Measurements from ENCODE around the gene CARS2.
"Not testable (repeated sequence)": the region's sequence is repeated elsewhere in the genome, so short reads cannot be mapped to it uniquely, and the experiment has no call there.

The CARS2 gene

DNA sequence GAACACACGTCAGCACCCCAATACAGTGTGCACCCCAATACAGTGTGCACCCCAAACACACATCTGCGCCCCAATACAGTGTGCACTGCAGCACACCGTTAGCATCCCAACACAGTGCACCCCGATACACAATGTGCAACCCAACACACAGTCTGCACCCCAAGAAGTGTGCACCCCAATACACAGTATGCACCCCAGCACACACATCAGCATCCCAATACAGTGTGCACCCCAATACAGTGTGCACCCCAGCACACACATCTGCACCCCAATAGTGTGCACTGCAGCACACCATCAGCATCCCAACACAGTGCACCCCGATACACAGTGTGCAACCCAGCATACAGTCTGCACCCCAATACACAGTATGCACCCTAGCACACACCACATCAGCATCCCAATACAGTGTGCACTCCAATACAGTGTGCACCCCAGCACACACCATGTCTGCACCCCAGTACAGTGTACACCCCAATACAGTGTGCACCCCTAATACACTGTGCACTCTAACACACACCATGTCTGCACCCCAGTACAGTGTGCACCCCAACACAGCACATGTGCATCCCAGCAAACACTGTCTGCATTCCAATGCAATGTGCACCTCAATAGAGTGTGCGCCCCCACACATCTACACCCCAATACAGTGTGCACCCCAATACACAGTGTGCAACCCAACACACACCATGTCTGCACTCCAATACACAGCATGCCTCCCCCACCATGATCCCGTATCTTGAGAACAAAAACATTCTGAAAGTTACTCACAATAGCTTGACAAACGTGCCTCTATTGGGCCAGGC is 855 bp upstream of the CARS2 start:
- DNase-seq, result no peak

DNA sequence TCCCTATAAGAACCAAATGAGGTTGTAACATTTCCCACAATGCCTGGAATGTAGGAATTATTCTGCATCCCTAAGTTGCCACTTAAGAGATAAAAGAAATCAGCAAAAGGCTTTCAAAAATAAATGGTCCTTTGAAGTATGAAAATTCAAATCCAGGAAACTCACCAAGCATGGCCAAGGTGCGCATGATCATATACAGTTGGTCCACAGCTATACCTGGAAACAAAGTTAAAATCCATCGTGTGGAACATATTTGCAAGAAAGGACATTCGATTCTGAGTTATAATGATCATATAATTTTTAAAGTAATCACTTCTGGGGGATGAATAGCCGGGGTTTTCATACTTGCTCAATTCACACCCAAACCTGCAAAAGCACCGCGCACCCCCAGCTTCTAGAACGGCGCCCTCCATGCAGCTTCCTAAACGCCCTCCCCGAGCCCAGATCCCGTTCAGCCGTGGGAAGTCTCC is 525 bp downstream of the CARS2 start:
- no peak for DNase-seq

- no peak for DNase-seq
Measured at GRCh38 chr13:110702591-110703526, 3.1 kb downstream of the CARS2 start.

GRCh38 chr13:110702089-110702488 is 3.8 kb downstream of the CARS2 start:
- DNase-seq, result no peak

DNA sequence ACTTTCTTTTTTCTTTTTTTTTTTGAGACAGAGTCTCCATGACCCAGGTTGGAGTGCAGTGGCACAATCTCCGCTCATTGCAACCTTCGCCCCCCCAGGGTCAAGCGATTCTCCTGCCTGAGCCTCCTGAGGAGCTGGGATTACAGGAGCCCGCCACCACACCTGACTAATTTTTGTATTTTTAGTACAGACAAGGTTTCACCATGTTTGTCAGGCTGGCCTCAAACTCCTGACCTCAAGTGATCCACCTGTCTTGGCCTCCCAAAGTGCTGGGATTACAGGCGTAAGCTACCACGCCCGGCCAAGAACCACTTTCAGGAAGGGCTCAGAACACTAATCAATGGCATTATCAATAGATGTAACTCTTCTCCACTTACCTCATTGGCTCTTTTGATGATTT is 4.9 kb downstream of the CARS2 start:
- not testable (repeated sequence) for DNase-seq

DNA sequence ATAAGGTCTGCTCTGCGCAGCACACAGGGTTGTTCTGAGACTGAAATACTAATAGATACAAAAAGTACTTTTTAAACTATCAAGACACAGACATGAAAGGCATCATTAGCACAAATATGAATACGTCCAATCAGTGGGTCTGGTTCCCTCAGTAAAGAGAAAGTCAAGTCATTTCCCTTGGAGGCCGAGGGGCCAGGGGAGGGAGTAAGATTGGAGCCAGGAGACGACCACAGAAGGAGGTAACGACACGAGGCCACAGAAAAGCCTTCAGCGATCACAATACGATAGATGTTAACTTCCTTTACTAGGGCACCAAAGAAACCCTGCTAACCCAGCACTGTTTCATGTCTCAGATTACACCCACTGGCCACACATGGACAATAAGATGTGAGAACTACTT is 5.3 kb downstream of the CARS2 start:
- no peak for DNase-seq

DNA sequence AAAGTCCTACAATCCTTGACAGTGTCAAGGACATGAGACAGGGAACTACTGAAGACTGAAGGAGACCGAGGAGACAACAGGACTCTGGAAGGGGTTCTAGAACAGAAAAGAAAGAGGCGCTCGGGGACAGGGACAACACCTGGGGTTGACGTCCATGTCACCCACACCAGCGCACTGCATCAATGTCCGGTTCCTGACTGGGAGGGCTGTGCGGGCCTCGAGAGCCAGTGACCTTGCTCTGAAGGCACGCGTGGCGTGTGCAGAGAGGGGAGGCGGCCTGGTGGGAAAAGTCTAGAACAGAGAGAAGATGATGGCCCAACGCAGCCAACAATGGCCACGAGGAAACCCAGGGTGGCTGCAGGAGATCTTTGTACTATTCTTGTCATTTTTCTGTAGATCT is 5.7 kb downstream of the CARS2 start:
- DNase-seq, result no peak

DNA sequence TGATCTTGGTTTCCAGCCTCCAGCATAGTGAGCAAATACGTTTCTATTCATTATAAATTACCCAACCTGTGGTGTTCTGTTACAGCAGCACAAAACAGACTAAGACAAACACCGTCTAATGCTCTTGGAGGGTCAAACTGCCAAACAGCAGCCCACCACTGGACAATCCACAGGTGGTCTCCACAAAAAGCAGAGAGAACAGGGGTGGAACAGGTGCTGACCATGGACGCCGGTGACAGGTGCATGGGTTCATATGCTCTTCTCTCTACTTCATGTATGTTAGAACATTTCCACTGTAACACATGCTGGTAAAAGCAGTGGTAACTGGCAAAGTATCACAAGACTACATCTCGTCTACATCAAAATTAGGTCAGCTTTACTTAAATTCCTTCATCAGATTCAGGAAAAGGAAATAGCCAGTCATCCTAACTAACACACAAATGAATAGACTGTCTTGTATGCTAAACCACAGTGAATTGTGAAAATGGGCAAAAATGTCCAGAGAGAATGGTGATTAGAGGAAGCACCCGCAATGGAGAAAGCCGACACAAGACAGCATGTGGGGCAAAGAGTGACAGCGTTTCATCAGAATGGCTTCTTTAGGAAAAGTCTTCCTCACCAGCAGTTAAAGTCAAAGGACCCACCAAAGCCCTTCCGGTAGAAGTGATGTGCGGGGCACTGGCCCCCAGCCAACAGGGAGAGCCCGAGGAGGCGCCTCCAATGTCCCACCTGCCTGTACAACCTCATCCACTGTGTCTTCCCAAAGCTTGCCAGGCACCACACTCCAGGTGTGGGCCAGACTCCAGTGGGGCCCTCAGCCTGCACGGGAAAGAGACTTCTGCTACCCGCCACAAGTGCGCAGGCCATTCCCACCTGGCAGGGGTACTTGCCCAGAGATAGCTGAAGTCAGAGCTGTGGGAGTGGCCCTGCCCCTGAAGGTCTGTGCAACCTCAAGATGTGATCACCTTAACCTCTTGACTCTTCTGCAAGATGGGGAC is 6.5 kb downstream of the CARS2 start:
- DNase-seq, result no peak

DNA sequence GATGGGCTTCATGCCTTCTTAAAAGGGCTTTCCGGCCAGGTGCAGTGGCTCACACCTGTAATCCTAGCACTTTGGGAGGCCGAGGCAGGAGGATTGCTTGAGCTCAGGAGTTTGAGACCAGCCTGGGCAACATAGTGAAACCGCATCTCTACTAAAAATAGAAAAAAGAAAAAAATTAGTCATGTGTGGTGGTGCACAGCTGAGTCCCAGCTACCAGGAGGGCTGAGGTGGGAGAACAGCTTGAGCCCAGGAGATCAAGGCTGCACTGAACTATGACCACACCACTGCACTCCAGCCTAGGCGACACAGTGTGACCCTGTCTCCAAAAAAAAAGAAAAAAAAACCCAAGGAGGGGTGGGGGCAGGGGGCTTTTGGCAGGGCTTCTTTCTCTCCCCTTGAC is 7.2 kb downstream of the CARS2 start:
- no peak for DNase-seq

DNA sequence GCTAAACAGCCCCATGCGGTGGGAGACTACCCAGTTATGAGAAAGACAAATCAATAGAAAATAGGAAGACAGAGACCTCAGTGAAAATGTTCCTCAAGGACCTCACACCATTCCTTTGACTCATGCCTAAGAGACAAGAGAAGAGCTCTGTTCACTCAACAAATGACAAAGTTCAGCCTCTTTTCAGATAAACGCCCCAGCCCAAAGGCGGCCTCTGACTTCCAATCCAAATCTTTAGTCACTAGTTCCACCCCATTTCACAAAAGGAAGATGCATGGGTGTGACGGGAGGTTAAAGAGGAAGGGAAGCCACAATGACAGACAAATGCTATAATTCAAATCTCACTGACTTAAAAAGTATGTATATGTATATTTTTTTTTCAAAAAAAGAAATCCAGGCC is 8.1 kb downstream of the CARS2 start:
- DNase-seq, result no peak

GRCh38 chr13:110696776-110697175 is 9.1 kb downstream of the CARS2 start:
- DNase-seq, result no peak

DNA sequence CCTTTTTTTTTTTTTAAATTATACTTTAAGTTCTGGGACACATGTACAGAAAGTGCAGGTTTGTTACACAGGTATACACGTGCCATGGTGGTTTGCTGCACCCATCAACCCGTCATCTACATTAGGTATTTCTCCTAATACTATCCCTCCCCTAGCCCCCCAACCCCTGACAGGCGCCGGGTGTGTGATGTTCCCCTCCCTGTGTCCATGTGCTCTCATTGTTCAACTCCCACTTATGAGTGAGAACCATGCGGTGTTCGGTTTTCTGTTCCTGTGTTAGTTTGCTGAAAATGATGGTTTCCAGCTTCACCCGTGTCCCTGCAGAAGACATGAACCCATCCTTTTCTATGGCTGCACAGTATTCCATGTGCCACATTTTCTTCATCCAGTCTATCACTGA is 10.1 kb downstream of the CARS2 start:
- DNase-seq, result not testable (repeated sequence)

- DNase-seq, result no peak
Measured at GRCh38 chr13:110690516-110690915, 15.4 kb downstream of the CARS2 start.

DNA sequence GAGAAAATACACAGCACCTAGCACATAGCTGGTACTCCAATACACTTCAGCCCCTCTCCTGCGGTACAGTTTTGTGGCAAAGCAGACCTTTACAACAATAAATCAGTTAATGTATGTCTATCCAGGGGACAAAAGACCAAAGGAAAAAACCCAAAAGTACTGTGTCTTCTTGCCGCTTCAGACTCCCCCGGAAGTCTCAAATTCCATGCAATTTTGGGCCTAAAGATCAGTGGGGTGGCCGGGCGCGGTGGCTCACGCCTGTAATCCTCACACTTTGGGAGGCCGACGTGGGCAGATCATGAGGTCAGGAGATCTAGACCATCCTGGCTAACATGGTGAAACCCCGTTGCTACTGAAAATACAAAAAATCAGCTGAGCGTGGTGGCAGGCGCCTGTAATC is 16.2 kb downstream of the CARS2 start:
- DNase-seq, result no peak

DNA sequence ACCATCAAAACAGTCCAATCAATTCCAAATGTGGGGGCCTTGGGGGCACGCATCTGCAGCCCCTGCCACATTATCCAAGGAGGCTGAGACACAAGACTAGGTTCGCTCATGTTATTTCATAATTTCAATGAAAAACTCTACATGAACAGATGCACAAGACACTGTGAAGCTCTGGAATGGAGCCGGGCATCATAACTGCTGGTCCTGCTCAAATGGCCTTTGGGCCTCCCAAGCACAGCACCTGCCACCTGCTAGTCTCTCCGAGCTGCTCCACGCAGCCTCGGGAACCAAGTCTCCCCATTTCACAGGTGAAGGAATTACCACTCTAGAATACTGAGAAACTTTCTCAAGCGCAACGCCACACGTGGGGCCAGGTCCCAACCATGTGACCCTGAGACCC is 16.9 kb downstream of the CARS2 start:
- DNase-seq, result no peak

DNA sequence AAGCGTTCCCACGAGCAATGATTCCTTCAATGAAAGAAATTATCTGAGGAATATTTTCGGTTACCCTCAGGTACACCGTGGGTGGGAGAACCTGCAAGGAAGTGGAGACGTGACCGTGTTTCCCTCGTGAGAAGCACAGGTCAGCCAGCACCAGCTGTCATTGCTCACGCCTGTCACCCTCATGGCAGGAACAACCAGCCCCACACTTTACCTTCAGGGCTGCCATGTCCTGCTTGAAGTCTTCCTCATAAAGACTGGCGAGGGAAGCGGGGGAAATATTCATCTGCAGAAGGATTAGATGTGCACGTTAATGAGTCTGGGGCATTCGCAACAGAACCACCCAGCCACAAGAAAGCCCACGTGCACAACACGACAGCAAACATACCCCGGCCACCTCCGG is 18.2 kb downstream of the CARS2 start:
- no peak for DNase-seq

GRCh38 chr13:110685305-110686020 is 20.5 kb downstream of the CARS2 start:
- DNase-seq, result no peak

- DNase-seq, result no peak
Measured at GRCh38 chr13:110684388-110685056, 21.4 kb downstream of the CARS2 start.

- DNase-seq, result no peak
Measured at GRCh38 chr13:110683921-110684320, 22.0 kb downstream of the CARS2 start.

DNA sequence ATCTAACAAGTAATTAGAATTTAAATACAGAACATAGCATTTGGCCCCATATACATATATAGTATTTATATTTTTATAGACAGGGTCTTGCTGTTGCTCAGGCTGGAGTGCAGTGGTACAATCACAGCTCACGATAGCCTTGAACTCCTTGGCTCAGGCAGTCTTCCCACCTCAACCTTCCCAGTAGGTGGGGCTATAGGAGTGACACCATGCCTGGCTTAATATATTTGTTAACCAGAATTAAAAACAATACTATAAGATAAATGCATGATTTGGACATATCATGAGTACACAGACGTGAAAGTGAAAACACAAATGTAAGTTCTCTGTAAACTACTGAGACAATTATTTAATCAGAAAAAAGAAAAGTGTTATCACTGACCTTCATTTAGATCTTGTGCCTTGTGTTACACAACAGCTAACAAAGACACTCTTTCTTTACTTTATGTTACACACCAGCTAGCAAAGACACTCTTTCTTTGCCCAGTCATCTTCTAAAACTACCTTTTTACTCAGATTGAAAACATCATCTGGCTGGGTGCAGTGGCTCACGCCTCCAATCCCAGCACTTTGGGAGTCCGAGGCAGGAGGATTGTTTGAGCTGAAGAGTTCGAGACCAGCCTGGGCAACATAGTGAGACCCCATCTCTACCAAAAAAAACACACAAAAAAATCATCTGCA is 22.6 kb downstream of the CARS2 start:
- no peak for DNase-seq

DNA sequence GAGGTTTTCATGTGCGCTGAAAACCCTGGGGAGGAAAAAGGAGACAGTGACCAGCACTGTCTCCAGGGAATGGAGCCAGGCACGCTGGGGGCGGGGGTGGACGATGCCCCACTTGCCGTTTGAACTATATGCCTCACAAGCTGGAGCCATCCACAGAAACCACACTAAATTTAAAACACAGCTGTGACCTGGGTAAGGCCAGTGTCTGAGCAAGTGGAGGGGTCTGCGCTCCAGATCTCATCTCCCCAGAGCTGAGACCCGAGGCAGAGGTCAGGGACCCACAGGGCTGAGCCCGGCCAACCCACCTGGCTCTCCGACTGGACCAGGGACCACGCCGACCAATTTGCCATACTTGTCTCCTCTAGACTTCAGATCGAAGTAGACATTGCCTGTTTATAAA is 23.2 kb downstream of the CARS2 start:
- no peak for DNase-seq
